Gastrocnemius medialis (tissue), 4 donors: Measurements from ENCODE around the gene ARID1B. TPM values are rescaled to one million over a fixed set of nuclear protein-coding genes. Genes with fewer than 3 reads are reported as not detected.

Source experiments
- ATAC-seq, 2 donors: fragments of 150-250 bp; one replicate each; pipeline ENCODE4 v1.9.1; 2016
- DNase-seq, 2 donors: peaks; one replicate each; pipeline ENCODE4 v3.0.0-alpha.2; 2019
- H3K27ac ChIP-seq, 4 donors: fragments of 200-600 bp; sonication (generic); 1 replicate in 1 of 4; 2 replicates in 3 of 4; pipeline ENCODE4 v1.5.1; 2016 to 2018; ENCODE audit warnings: mild to moderate bottlenecking in 2 of 4, moderate library complexity in 1 of 4
- H3K27me3 ChIP-seq, 3 donors: fragments of 200-600 bp; sonication (generic) in 2 of 3; 1 replicate in 1 of 3; 2 replicates in 2 of 3; pipeline versions ENCODE4 v1.5.1 to v1.6.0; 2016 to 2019; ENCODE audit warnings: mild to moderate bottlenecking in 1 of 3, moderate library complexity in 1 of 3
- H3K36me3 ChIP-seq, 2 donors: fragments of 200-600 bp; sonication (generic) in 1 of 2; one replicate each; pipeline ENCODE4 v1.5.1; 2017 to 2018
- H3K4me1 ChIP-seq, 2 donors: fragments of 200-600 bp; sonication (generic) in 1 of 2; one replicate each; pipeline ENCODE4 v1.5.1; 2016 to 2017; ENCODE audit warnings: mild to moderate bottlenecking in 2 of 2
- H3K4me3 ChIP-seq, 4 donors: fragments of 200-600 bp; sonication (generic) in 3 of 4; 1 replicate in 1 of 4; 2 replicates in 3 of 4; pipeline ENCODE4 v1.5.1; 2016 to 2019; ENCODE audit warnings: mild to moderate bottlenecking in 2 of 4
- H3K9me3 ChIP-seq, 3 donors: fragments of 200-600 bp; sonication (generic) in 2 of 3; 1 replicate in 1 of 3; 2 replicates in 2 of 3; pipeline ENCODE4 v1.5.1; 2016 to 2019
- CTCF ChIP-seq, 5 experiments: fragments of 450-650 bp in 3 of 5; fragments of 200-600 bp in 2 of 5; sonication (generic) in 2 of 5; IDR thresholded peaks in 4 of 5; conservative IDR thresholded peaks in 1 of 5; 1 replicate in 4 of 5; 2 replicates in 1 of 5; pipeline ENCODE4 v1.5.1; 2016 to 2019; ENCODE audit warnings: antibody characterized with exemption in 5 of 5, mild to moderate bottlenecking in 3 of 5, moderate library complexity in 3 of 5
- POLR2A ChIP-seq, 2 donors: fragments of 450-650 bp; IDR thresholded peaks; one replicate each; pipeline ENCODE4 v1.6.1; 2017; ENCODE audit warnings: antibody characterized with exemption in 2 of 2, mild to moderate bottlenecking in 2 of 2, moderate library complexity in 2 of 2
- in situ Hi-C, 4 donors: fragments of 200-750 bp; cut with MboI; loops; one replicate each; pipeline versions ENCODE4 v1.15.0 to v1.8.0; 2017; ENCODE audit warnings: low sequenced_read_pairs in 4 of 4
- intact Hi-C: fragments of 100-400 bp; cut with DNase I; formaldehyde crosslinking; loops from one replicate; pipeline ENCODE4 v1.15.1; 2023; ENCODE audit warnings: low total_unique reads
- total RNA-seq, 4 donors: library from RNA; depleted of rRNA; stranded (reverse); fragments of >200 nt; gene quantifications; one replicate each; pipeline versions ENCODE4 v1.1.0 to v1.2.3, GENCODE V29; 2016

ARID1B gene
- total RNA-seq, 4 donors from 2014 or later: 54.9 to 75.3 (median 62.0) TPM

GRCh38 chr6:157047328-157047727 lies 270.1 kb downstream of the ARID1B start:
- Histone ChIP-seq H3K4me3 (no peak overlapping the region), H3K27ac (no peak overlapping the region), H3K36me3 (no peaks in the 10 kb centered on the region), H3K9me3 (no peaks in the 10 kb centered on the region), H3K27me3 (no peaks in the 10 kb centered on the region), H3K4me1 (peaks cover 36 to 44% of the 10 kb centered on the region in 2 donors)
- in situ Hi-C loops: loop anchor here in 3 of 4 donors (25.0 kb wide), 3 partner anchors 140 to 485 kb away; no protein-coding TSS in a partner anchor
- ATAC-seq (no peak), DNase-seq (no peak)
- intact Hi-C loops: no loop called here
- TF ChIP-seq CTCF (IDR thresholded peaks at IDR 0.05 in 4 of 5, conservative IDR thresholded peaks at IDR 0.05 in 1 of 5) (no peak), POLR2A (IDR thresholded peaks at IDR 0.05) (no peak)

GRCh38 chr6:157047951-157048350 lies 270.8 kb downstream of the ARID1B start:
- Histone ChIP-seq H3K9me3 (no peaks in the 10 kb centered on the region), H3K27ac (no peak overlapping the region), H3K27me3 (no peaks in the 10 kb centered on the region), H3K4me1 (peaks cover 36 to 44% of the 10 kb centered on the region in 2 donors), H3K36me3 (no peaks in the 10 kb centered on the region), H3K4me3 (no peak overlapping the region)
- DNase-seq: no peak
- intact Hi-C loops (no loop called here), in situ Hi-C loops (loop anchor here in 3 of 4 donors (25.0 kb wide), 3 partner anchors 139 to 486 kb away; no protein-coding TSS in a partner anchor)
- no peak for ATAC-seq
- no peak for TF ChIP-seq POLR2A (IDR thresholded peaks at IDR 0.05)
- no peak for TF ChIP-seq CTCF (IDR thresholded peaks at IDR 0.05 in 4 of 5, conservative IDR thresholded peaks at IDR 0.05 in 1 of 5)

DNA sequence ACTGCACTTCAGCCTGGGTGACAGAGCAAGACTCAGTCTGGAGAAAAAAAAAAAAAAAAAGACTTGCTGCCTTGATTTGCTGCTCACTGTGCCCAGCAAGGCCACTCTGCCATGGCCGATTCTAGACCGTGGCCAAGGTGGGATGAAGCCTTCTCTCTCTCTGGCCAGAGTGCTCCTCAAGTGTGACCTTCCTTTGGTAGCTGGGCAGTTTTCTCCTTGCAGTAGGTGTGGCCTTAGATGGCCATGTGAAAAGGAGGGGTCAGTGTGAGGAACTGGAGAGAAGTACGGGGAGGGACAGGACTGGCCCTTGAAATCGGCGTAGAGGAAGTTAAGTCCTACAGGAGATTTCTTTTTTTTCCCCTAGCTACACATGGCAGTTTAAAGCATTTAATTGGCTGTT lies 272.0 kb downstream of the ARID1B start:
- intact Hi-C loops: no loop called here
- H3K4me1 ChIP-seq: peaks cover 30 to 44% of the 10 kb centered on the region in 2 donors
- H3K36me3 ChIP-seq: no peaks in the 10 kb centered on the region
- DNase-seq (no peak), ATAC-seq (no peak)
- in situ Hi-C loops: loop anchor here in 3 of 4 donors (25.0 kb wide), 3 partner anchors 138 to 487 kb away; no protein-coding TSS in a partner anchor
- no peaks in the 10 kb centered on the region for H3K9me3 ChIP-seq
- no peak overlapping the region for H3K4me3 ChIP-seq
- H3K27ac ChIP-seq: no peak overlapping the region
- no peaks in the 10 kb centered on the region for H3K27me3 ChIP-seq
- TF ChIP-seq POLR2A (IDR thresholded peaks at IDR 0.05) (no peak), CTCF (IDR thresholded peaks at IDR 0.05 in 4 of 5, conservative IDR thresholded peaks at IDR 0.05 in 1 of 5) (no peak)

- TF ChIP-seq CTCF (IDR thresholded peaks at IDR 0.05 in 4 of 5, conservative IDR thresholded peaks at IDR 0.05 in 1 of 5) (no peak), POLR2A (IDR thresholded peaks at IDR 0.05) (no peak)
- ATAC-seq (no peak), DNase-seq (no peak)
- in situ Hi-C loops (no loop called here), intact Hi-C loops (no loop called here)
- H3K27me3 ChIP-seq: no peaks in the 10 kb centered on the region
- H3K36me3 ChIP-seq: no peaks in the 10 kb centered on the region
- H3K9me3 ChIP-seq: no peaks in the 10 kb centered on the region
- no peak overlapping the region for H3K27ac ChIP-seq
- peaks cover 26 to 36% of the 10 kb centered on the region in 2 donors for H3K4me1 ChIP-seq
- H3K4me3 ChIP-seq: no peak overlapping the region
These were observed 273.5 kb downstream of the ARID1B start for GRCh38 chr6:157050537-157051265.
